HG02763 (cell line): ENCODE data around the gene SCG3.
"Not testable (repeated sequence)": the region's sequence is repeated elsewhere in the genome, so short reads cannot be mapped to it uniquely, and the experiment has no call there.

Experiments
- ATAC-seq: cut with Tn5 transposase; IDR thresholded peaks from one replicate; pipeline ENCODE4 v1.9.1; 2021; ENCODE audit warnings: mild to moderate bottlenecking, moderate library complexity; ENCODE audit not compliant: unreplicated experiment

Gene SCG3

GRCh38 chr15:51681303-51681963 is at the start of gene SCG3:
SCG3 (plus strand) TSS chr15:51681503; CDS start chr15:51681756, 253 bp downstream.
- ATAC-seq, result no peak

- ATAC-seq, result no peak
Observed at GRCh38 chr15:51634591-51635198, 46.6 kb upstream of the SCG3 start.

DNA sequence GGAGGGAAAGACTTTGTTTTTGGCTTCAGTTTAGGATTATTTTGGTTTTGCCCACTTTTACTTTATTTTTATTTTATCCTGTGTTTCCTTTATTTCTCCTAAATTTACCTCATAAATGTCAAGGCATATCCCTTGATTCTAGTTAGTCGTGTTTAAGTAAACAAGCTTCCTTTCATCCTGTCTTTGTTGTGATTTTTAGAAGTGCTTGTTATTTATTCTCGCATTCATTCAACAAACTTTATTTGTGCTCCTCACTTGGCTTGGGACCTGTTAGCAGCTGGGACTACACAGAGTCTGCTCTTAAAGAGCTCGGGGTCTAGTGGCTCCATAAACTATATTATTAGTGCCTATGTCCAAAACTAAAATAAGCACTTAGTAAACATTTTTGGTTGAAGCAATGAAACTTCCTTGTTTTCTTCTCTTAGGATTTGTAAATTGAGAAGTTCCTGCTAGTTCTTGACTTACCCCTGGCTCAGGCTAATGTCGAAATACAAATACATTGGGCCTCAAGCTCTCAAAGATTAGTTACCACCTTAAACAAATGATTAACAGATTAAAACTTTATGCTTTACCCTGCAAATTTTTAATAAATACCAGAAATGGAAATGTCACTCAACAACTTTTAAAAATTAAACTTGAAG is 39.7 kb upstream of the SCG3 start:
- ATAC-seq, result no peak

GRCh38 chr15:51642696-51643095 is 38.6 kb upstream of the SCG3 start:
- no peak for ATAC-seq

DNA sequence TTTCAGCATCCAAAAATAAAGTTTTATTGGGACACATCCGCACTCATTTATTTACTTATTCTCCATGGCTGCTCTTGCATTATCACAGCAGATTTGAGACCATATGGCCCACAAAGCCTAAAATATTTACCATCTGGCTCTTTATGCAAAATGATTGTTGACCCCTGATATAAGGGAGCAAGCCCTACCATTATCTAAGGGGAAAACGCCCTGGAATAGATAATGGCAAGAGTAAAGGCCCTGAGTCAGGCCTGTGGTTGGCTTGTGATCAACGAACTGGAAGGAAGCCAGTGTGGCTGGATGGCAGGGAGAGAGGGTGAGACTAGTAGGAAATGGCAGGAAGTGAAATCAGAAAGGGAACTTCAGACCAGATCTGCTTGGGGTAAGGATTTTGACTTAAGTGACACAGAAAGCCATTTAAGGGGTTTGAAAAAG is 34.2 kb upstream of the SCG3 start:
- no peak for ATAC-seq

DNA sequence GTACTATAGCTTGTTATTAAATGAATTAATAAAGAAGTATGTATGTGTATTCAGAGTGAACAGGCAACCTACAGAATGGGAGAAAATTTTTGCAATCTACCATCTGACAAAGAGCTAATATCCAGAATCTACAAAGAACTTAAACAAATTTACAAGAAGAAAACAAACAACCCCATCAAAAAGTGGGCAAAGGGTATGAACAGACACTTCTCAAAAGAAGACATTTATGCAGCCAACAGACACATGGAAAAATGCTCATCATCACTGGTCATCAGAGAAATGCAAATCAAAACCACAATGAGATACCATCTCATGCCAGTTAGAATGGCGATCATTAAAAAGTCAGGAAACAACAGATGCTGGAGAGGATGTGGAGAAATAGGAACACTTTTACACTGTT is 33.2 kb upstream of the SCG3 start:
- ATAC-seq, result not testable (repeated sequence)

GRCh38 chr15:51648643-51649042 is 32.7 kb upstream of the SCG3 start:
- ATAC-seq, result not testable (repeated sequence)

- no peak for ATAC-seq
Observed at GRCh38 chr15:51649659-51650521, 31.4 kb upstream of the SCG3 start.

- ATAC-seq, result no peak
Observed at GRCh38 chr15:51652084-51652668, 29.1 kb upstream of the SCG3 start.

GRCh38 chr15:51655401-51656057 is 25.8 kb upstream of the SCG3 start:
- ATAC-seq, result not testable (repeated sequence)

DNA sequence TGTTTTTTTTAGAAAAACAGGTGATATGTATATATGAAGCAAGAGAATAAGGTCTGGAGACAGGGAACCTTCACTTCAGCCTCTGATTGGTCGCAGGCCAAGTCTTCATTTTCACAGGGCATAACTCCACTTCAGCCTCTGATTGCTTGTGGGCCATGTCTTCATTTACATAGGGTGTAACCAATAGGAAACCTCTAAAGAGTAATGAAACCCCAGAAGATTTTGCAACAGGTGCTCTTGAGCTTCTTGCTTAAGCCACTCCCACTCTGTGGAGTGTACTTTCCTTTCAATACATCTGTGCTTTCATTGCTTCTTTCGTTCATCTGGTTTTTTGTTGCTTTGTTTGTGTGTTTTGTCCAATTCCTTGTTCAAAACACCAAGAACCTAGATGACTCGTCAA is 22.6 kb upstream of the SCG3 start:
- ATAC-seq, result no peak

- no peak for ATAC-seq
Observed at GRCh38 chr15:51661072-51661471, 20.2 kb upstream of the SCG3 start.

GRCh38 chr15:51667478-51667877 is 13.8 kb upstream of the SCG3 start:
- ATAC-seq, result no peak

GRCh38 chr15:51668446-51668845 is 12.9 kb upstream of the SCG3 start:
- ATAC-seq, result no peak

DNA sequence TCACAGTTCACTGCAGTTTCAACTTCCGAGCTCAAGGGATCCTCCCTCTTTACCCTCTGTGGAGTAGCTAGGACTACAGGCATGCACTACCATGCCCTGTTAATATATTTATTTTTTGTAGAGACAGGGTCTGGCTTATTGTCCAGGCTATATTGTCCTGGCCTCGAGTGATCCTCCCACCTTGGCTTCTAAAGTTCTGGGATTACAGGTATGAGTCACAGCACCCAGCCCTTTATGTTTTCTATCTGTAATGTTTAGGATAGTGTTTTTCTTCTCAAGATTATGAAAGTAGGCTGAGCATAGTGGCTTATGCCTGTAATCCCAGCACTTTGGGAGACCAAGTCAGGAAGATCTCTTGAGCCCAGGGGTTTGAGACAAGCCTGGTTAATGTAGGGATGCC is 11.9 kb upstream of the SCG3 start:
- ATAC-seq, result no peak

DNA sequence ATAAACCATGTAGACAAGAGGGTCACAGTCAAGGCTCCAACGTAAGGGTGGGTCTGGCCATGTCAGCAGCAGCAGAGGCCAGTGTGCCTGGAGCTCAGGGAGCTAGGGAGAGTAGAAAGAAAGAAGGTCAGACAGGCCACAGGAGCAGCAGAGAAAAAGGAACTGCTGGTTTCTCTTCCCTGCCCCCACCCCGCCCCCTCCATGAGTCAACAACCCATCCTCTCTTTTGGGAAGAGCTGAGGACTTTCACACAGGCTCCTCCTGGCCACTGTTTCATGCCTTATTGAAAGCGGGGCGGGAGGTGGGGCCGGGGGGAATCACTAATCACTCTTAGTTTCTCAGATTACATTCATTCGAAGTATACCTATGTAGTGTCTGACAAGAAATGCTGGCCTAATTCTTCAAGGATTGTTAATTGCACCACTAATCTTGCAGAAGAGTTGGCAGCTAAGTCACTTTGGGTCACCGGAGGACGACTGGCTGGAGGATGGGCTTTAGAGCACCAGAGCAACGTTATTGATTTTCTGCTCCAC is 9.1 kb upstream of the SCG3 start:
- no peak for ATAC-seq

- no peak for ATAC-seq
Observed at GRCh38 chr15:51672913-51673857, 8.1 kb upstream of the SCG3 start.

DNA sequence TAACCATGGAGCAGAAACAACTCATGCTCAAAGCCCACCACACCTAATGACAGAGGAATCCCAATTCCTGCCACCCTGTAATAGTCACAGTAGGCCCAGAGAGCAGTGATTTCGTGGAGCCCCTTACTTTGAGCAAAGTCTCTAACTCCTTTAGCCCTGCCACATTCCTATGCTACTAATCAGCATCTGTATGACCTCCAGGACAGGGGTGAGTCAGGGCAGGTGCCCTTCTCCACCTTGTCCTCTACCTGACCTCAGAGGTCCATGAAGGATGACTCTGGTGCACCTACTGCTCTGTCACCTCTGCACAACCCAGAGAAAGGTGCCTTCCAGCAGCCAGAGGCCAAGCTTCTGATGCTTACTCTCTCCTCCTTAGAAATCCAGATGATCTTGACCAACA is 6.1 kb upstream of the SCG3 start:
- no peak for ATAC-seq

- no peak for ATAC-seq
Observed at GRCh38 chr15:51677021-51677420, 4.3 kb upstream of the SCG3 start.
